ENCODE data around the gene GATB.
A peak's percentile ranks its signal among the peaks of the same experiment; 100 is the strongest.

Gene GATB

DNA sequence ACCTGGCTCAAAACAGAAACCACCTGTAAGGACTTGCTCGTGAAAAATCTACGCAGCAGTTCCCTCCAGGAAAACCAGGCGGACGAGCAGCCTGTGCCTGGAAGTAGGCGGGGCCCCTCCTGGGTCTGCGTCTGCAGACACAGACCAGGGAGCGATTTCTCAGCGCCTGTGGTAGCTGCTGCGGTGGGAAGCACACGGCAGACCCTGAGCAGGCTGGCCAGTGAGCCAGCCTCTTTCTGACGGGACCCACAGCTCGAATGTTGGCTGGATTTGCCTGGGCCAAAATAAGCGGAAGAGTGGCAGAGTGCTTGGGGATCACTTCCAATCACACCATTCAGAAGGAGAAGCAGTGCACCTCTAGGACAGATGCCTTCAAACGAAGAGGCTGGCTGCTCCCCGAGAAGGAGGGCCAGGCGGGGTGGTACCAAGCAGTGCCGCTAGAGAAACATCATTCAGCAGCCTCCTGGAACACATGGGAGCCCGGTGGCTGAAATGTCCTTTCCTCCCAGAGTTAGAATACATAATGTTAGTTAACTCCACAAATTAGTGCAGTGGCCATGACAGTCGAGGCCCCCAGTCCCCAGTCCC, 85.9 kb downstream of the GATB start:
- no peak for DNase-seq (ENCODE audit: low spot score)

- DNase-seq (ENCODE audit: low spot score): peak; percentile 75
Observed at GRCh38 chr4:151673908-151674520, 86.8 kb downstream of the GATB start.

DNA sequence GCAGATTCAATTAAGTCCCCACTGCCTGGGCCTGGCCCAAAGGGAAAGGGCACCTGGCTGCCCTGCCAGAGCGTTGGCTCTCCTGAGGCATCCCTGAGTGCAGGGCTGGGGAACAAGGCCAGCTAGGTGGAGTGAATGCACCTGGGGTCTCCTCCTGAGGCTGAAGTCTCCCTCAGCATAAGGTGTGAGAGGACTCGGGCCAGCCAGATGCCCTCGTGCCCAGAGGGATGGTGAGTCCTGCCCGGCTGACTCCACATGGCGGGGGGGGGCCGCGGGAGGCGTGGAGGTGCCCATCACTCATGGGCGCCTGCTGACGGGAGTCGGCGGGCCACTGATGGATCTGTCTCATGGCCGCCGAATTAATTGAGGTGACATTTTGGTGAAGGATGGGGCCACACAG, 87.8 kb downstream of the GATB start:
- no peak for DNase-seq (ENCODE audit: low spot score)

- DNase-seq (ENCODE audit: low spot score): peak; percentile 97
Observed at GRCh38 chr4:151671541-151672059, 89.2 kb downstream of the GATB start.

GRCh38 chr4:151670843-151671242, 90.0 kb downstream of the GATB start:
- DNase-seq (ENCODE audit: low spot score): no peak

- no peak for DNase-seq (ENCODE audit: low spot score)
Observed at GRCh38 chr4:151669990-151670389, 90.8 kb downstream of the GATB start.

DNA sequence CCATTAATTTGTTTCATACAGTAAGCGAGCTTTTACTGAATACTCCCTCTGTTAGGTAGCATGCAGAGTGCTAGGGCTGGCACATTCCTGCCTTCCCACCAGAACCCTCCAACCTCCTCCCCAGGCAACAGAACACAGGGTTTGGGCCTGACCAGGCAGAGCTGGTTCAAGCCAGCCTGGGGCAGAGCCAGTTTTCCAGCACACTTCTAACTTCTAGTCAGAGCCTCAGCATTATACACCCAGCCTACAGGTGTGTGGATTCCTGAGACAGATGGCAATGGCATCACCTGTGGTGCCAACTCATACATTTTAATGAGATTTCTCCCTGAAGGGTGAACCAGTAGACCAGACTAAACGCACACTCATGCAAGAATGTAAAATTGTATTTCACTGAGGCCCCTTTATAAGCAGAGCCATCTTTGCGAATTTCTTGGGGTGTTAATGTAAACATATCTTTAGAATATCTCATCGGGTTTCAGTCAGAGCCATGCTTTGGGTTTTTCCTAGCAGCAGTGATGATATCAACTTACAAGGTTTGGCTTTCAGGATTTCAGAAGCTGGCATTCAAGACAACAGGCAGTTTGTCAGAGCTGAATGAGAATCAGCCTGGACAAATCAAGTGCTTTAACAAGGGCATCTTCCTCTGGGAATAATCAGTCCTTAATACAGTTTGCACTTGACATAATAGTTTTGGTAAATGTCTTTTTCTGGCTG, 92.0 kb downstream of the GATB start:
- no peak for DNase-seq (ENCODE audit: low spot score)

GRCh38 chr4:151667666-151668065, 93.1 kb downstream of the GATB start:
- DNase-seq (ENCODE audit: low spot score): no peak

GRCh38 chr4:151667048-151667447, 93.8 kb downstream of the GATB start:
- DNase-seq (ENCODE audit: low spot score): no peak

DNA sequence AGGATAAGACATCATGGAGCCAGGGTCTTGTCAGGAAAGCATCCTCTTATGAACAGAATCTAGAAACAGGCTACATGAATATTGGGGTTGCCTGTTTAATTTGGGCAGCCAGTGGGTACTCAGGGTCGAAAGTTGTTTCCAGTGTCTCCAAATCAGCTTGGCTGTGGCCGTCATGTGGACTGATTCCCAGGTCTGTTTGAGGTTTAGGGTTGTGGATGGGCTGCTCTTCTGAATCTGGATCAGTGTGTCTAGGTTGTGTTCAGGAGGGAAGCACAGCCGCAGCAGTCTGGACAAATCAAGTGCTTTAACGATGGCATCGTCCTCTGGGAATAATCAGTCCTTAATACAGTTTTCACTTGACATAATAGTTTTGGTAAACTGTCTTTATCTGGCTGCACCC, 94.3 kb downstream of the GATB start:
- DNase-seq (ENCODE audit: low spot score): no peak

- no peak for DNase-seq (ENCODE audit: low spot score)
Observed at GRCh38 chr4:151665785-151666127, 95.1 kb downstream of the GATB start.

- no peak for DNase-seq (ENCODE audit: low spot score)
Observed at GRCh38 chr4:151665022-151665784, 95.6 kb downstream of the GATB start.

DNA sequence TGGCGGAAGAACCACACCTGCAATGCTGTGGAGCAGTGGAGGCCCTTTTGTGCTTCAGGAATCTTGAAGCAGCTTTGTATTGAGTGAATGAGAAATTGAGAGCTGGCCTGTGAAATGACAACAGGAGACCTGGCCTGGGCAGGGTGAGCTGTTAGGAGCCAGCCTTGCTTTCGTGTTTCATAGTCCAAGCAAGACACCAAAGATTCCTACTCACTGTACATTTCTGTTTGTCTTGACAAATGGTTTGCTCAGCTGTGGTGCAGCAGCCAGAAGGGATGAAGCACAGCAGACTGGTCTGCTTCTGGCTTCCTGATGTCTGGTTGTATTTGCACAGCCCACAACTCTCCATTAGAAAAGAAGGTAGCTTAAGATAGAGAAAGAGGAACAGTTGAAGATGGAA, 96.5 kb downstream of the GATB start:
- DNase-seq (ENCODE audit: low spot score): no peak

DNA sequence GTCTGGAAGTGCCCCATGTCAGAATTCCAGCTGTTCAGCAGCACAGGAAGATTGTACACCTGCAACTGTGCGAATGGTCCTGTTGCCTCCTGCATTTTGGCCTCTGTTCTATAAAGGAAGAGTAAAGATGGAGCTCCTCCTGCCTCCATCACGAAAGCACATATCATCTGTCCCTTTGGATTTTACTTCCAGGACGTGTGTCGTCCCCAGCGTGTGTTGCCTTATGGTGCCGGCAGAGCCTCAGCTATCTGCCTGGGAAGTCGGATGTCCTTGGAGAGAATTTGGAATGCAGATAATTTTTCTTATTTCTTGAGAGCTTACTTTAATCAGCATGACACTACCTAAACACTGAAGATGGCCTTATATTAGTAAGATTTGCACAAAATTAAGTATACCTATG, 97.7 kb downstream of the GATB start:
- DNase-seq (ENCODE audit: low spot score): no peak

- DNase-seq (ENCODE audit: low spot score): no peak
Observed at GRCh38 chr4:151661873-151662272, 98.9 kb downstream of the GATB start.

- no peak for DNase-seq (ENCODE audit: low spot score)
Observed at GRCh38 chr4:151660676-151661075, 100.1 kb downstream of the GATB start.

DNA sequence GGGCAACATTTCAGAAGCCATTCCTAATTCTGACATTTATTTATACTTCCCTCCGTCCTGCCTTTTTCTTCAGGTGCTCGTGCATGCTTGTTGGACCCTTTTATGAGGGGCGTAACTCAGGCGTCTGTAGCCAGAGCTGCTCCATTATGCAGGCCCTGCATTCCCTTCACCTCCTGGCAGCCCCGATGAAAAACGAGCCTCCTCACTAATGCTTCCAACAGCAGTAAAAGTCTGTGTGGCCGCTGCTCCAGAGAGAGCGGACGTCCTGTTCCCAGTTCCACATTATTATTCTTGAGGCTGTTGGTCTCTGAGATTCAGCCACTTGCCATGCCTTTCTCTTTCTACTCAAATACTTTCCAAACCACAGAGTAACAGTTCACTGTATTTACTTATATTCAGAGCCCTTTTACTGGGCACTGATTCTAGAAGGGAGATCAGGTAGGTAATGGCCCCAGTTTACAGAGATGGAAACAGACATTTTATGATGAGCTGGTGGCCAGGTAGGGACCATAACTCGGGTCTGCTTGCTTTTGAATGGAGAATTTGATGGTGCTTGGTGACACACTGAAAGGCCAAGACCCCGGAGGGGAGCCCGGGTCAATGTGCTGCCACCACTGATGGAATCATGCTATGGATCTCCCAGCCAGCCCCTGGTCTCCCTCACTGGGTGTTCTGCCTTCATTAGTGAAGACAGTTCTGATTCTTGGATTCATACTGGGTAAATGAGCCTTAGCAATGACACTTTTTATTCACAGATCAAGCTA, 101.0 kb downstream of the GATB start:
- no peak for DNase-seq (ENCODE audit: low spot score)

- no peak for DNase-seq (ENCODE audit: low spot score)
Observed at GRCh38 chr4:151658959-151659600, 101.7 kb downstream of the GATB start.

- no peak for DNase-seq (ENCODE audit: low spot score)
Observed at GRCh38 chr4:151657896-151658295, 102.9 kb downstream of the GATB start.

GRCh38 chr4:151656058-151656457, 104.7 kb downstream of the GATB start:
- no peak for DNase-seq (ENCODE audit: low spot score)

DNA sequence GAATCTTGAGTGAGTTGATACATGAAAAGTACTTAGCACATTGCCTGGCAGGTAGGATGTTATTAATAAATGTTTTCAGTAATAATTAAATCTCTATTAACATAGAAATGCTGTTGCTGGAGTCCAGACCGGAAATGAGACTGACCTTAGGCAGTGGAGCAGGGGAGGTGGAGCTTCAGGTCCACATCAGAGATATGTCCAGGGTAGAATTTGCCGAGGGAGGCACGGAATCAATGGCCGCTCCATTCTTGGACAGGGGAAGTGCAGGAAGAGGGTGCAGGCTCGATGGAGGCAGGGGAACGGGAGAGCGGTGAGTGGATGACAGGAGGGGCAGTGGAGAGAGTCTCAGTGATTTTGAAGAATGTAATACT, 107.3 kb downstream of the GATB start:
- DNase-seq (ENCODE audit: low spot score): no peak

Measured in hematopoietic multipotent progenitor cell treated with erythropoietin and hydrocortisone succinate and interleukin-3 and kit ligand, for 15 days (in vitro differentiated cells).